Measurements from ENCODE around the gene MAN1B1. TPM values are rescaled to one million over a fixed set of nuclear protein-coding genes. Genes with fewer than 3 reads are reported as not detected.

MAN1B1 gene
- total and polyA plus RNA-seq, 2 donors (not counting 3 experiments of a cell fraction or from before 2014, with no cell fraction given) = 75.3 to 83.3 TPM

GRCh38 chr9:137099231-137099630 lies 12.4 kb downstream of the MAN1B1 start:
- intact Hi-C loops (cut with micrococcal nuclease) (no loop called here), dilution Hi-C loops (cut with MboI; ENCODE audit: extremely low pct_ligation_motif_present, low sequenced_read_pairs) (no loop called here)
- no peak for DNase-seq (ENCODE audit: low read depth, low spot score)
- H3K4me2 ChIP-seq (ENCODE audit: insufficient read depth, low read length) = no peak overlapping the region
- H3K4me3 ChIP-seq (replicated peaks in 1 of 3; ENCODE audit: insufficient read depth in 1 of 3, low read depth in 1 of 3, low read length in 3 of 3) = no peak overlapping the region
- POLR2A ChIA-PET = no interaction called here
- H3K36me3 ChIP-seq (ENCODE audit: control insufficient read depth in 2 of 2, extremely low read depth in 1 of 2, insufficient read depth in 2 of 2, low read length in 2 of 2) = peaks cover 4 to 65% of the 10 kb centered on the region in 2 experiments
- no peaks in the 10 kb centered on the region for H4K20me1 ChIP-seq (replicated peaks; ENCODE audit: control insufficient read depth, extremely low read depth, insufficient read depth, low read length)
- no peaks in the 10 kb centered on the region for H3K9me3 ChIP-seq (replicated peaks; ENCODE audit: control insufficient read depth, insufficient read depth, low read length)
- BruUV-seq (replicated peaks) = no TSS peak
- no peak overlapping the region for H3K9ac ChIP-seq (replicated peaks; ENCODE audit: extremely low read depth, insufficient read depth, low read length)
- no peaks in the 10 kb centered on the region for H3K27me3 ChIP-seq (ENCODE audit: control insufficient read depth in 2 of 2, insufficient read depth in 2 of 2, low read length in 2 of 2)
- no peak overlapping the region for H2AFZ ChIP-seq (ENCODE audit: low read depth, low read length)
- H3K4me1 ChIP-seq (ENCODE audit: control insufficient read depth, extremely low read depth, insufficient read depth, low read length) = no peaks in the 10 kb centered on the region
- FAIRE-seq = no peak
- H3K27ac ChIP-seq (ENCODE audit: insufficient read depth, low read depth, low read length) = no peak overlapping the region
- TF ChIP-seq MYC (IDR thresholded peaks at IDR 0.05; ENCODE audit: low read depth, low read length) (no peak), POLR2AphosphoS5 (IDR thresholded peaks at IDR 0.05; ENCODE audit: insufficient read depth, low read depth, low read length) (no peak), EZH2 (IDR thresholded peaks at IDR 0.05; ENCODE audit: borderline replicate concordance, low read depth, low read length, severe bottlenecking) (no peak), JUN (IDR thresholded peaks at IDR 0.05; ENCODE audit: borderline replicate concordance, insufficient read depth, insufficient read length, low read depth) (no peak), GATA2 (IDR thresholded peaks at IDR 0.05; ENCODE audit: insufficient read depth, insufficient read length, low read depth, low read length) (no peak), FOS (IDR thresholded peaks at IDR 0.05; ENCODE audit: borderline replicate concordance, insufficient read depth, low read length) (no peak), POLR2A (IDR thresholded peaks at IDR 0.05; ENCODE audit: low read depth, low read length) (no peak)
- TF ChIP-seq, protein P1, sequence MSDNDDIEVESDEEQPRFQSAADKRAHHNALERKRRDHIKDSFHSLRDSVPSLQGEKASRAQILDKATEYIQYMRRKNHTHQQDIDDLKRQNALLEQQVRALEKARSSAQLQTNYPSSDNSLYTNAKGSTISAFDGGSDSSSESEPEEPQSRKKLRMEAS (IDR thresholded peaks at IDR 0.05; ENCODE audit: insufficient read depth, insufficient read length) = no peak
- TF ChIP-seq, protein P2, sequence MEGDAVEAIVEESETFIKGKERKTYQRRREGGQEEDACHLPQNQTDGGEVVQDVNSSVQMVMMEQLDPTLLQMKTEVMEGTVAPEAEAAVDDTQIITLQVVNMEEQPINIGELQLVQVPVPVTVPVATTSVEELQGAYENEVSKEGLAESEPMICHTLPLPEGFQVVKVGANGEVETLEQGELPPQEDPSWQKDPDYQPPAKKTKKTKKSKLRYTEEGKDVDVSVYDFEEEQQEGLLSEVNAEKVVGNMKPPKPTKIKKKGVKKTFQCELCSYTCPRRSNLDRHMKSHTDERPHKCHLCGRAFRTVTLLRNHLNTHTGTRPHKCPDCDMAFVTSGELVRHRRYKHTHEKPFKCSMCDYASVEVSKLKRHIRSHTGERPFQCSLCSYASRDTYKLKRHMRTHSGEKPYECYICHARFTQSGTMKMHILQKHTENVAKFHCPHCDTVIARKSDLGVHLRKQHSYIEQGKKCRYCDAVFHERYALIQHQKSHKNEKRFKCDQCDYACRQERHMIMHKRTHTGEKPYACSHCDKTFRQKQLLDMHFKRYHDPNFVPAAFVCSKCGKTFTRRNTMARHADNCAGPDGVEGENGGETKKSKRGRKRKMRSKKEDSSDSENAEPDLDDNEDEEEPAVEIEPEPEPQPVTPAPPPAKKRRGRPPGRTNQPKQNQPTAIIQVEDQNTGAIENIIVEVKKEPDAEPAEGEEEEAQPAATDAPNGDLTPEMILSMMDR (IDR thresholded peaks at IDR 0.05; ENCODE audit: extremely low read depth in 1 of 2, insufficient read depth in 1 of 2, low read depth in 1 of 2, low read length in 2 of 2) = no peak
- CTCF ChIA-PET = no interaction called here
- H3K79me2 ChIP-seq (ENCODE audit: control insufficient read depth, insufficient read depth, low read length) = no peaks in the 10 kb centered on the region
- H3K9me1 ChIP-seq (replicated peaks; ENCODE audit: control insufficient read depth, extremely low read depth, insufficient read depth, low read length) = no peaks in the 10 kb centered on the region

Measured in endothelial cell of umbilical vein (primary cell).